Parathyroid adenoma (tissue), 2 donors: ENCODE data around the gene NKD1.

Experiments
- H2AFZ ChIP-seq: fragments of 300-600 bp; sonication (generic); one replicate; pipeline ENCODE4 v1.7.0; 2017; ENCODE audit warnings: antibody characterized with exemption, mild to moderate bottlenecking
- H3K27ac ChIP-seq: fragments of 300-600 bp; sonication (generic); one replicate; pipeline ENCODE4 v1.7.0; 2017
- H3K27me3 ChIP-seq: fragments of 300-600 bp; sonication (generic); one replicate; pipeline ENCODE4 v1.7.0; 2017; ENCODE audit warnings: low read length; ENCODE audit not compliant: control insufficient read depth, insufficient read depth
- H3K36me3 ChIP-seq: fragments of 300-600 bp; sonication (generic); one replicate; pipeline ENCODE4 v1.7.0; 2017; ENCODE audit warnings: low read length; ENCODE audit not compliant: control insufficient read depth, insufficient read depth
- H3K4me1 ChIP-seq: fragments of 300-600 bp; sonication (generic); one replicate; pipeline ENCODE4 v1.7.0; 2017; ENCODE audit warnings: control low read depth
- H3K4me2 ChIP-seq: fragments of 300-600 bp; sonication (generic); one replicate; pipeline ENCODE4 v1.7.0; 2017; ENCODE audit warnings: low read length
- H3K4me3 ChIP-seq: fragments of 300-600 bp; sonication (generic); one replicate; pipeline ENCODE4 v1.7.0; 2017; ENCODE audit warnings: low read depth, low read length
- H3K79me2 ChIP-seq: fragments of 300-600 bp; sonication (generic); one replicate; pipeline ENCODE4 v1.7.0; 2017; ENCODE audit warnings: control low read depth
- H3K9ac ChIP-seq: fragments of 300-600 bp; sonication (generic); one replicate; pipeline ENCODE4 v1.7.0; 2017; ENCODE audit warnings: mild to moderate bottlenecking
- H3K9me3 ChIP-seq: fragments of 300-600 bp; sonication (generic); one replicate; pipeline ENCODE4 v1.7.0; 2017; ENCODE audit warnings: low read length; ENCODE audit not compliant: control insufficient read depth
- TF ChIP-seq, protein P1 (sequence below): fragments of 300-600 bp; sonication (generic); IDR thresholded peaks from one replicate; pipeline ENCODE4 v1.7.0; 2017; ENCODE audit warnings: antibody characterized with exemption, mild to moderate bottlenecking
- donor health status: primary hyperparathyroidism.

The NKD1 gene

DNA sequence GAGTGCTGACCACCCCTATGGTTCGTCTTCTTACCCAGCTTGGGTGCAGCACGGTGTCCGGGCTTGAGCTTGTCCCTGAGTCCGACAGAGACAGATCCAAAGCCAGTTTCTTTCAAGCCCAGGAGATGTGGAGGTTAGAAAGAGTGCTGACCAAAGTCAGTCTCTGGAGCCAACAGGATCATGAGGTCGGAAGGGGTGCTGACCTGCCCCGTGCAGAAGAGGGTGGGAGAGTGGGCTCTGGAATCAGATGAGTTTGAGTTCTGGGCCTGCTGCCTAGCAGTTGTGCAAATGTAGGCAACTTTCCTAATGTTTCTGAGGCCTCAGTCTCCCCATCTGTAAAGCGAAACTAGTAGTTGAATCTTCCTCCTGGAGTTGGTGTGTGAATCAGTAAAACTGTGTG lies 24.5 kb downstream of the NKD1 start:
- H3K27ac ChIP-seq = no peak overlapping the region
- no peaks in the 10 kb centered on the region for H3K4me1 ChIP-seq
- TF ChIP-seq, protein P1, sequence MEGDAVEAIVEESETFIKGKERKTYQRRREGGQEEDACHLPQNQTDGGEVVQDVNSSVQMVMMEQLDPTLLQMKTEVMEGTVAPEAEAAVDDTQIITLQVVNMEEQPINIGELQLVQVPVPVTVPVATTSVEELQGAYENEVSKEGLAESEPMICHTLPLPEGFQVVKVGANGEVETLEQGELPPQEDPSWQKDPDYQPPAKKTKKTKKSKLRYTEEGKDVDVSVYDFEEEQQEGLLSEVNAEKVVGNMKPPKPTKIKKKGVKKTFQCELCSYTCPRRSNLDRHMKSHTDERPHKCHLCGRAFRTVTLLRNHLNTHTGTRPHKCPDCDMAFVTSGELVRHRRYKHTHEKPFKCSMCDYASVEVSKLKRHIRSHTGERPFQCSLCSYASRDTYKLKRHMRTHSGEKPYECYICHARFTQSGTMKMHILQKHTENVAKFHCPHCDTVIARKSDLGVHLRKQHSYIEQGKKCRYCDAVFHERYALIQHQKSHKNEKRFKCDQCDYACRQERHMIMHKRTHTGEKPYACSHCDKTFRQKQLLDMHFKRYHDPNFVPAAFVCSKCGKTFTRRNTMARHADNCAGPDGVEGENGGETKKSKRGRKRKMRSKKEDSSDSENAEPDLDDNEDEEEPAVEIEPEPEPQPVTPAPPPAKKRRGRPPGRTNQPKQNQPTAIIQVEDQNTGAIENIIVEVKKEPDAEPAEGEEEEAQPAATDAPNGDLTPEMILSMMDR = no peak

DNA sequence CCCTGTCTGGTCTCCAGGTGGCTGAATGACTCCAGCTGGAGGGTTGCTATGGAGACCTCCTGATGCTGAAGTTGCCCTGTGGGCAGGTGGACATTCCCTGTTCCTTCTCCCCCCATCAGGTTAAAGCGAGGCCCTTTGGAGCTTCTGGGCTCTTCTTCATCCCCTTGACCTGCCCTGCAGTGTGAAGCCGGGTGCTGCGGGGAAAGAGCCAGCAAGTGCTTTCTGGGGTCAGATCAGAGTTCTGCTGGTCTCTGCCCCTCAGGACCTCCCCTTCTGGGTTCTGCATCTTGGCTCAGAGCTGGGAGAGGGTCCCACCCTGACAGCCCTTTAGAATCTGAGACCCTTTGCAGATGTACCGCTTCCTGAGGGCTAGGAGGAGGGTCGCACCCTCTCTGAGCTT lies 25.1 kb downstream of the NKD1 start:
- TF ChIP-seq, protein P1 = no peak
- Histone ChIP-seq H3K27me3 (no peaks in the 10 kb centered on the region), H3K27ac (no peak overlapping the region), H2AFZ (no peak overlapping the region), H3K4me1 (no peaks in the 10 kb centered on the region), H3K4me3 (no peak overlapping the region), H3K36me3 (no peaks in the 10 kb centered on the region), H3K79me2 (no peaks in the 10 kb centered on the region), H3K4me2 (no peak overlapping the region), H3K9ac (no peak overlapping the region), H3K9me3 (no peaks in the 10 kb centered on the region)

More for the DNA sequence above, 24.5 kb downstream of the NKD1 start:
- no peaks in the 10 kb centered on the region for H3K9me3 ChIP-seq
- H3K4me3 ChIP-seq = no peak overlapping the region
- H3K79me2 ChIP-seq = no peaks in the 10 kb centered on the region
- no peaks in the 10 kb centered on the region for H3K36me3 ChIP-seq
- no peak overlapping the region for H3K4me2 ChIP-seq
- H2AFZ ChIP-seq = no peak overlapping the region
- no peak overlapping the region for H3K9ac ChIP-seq
- no peaks in the 10 kb centered on the region for H3K27me3 ChIP-seq

DNA sequence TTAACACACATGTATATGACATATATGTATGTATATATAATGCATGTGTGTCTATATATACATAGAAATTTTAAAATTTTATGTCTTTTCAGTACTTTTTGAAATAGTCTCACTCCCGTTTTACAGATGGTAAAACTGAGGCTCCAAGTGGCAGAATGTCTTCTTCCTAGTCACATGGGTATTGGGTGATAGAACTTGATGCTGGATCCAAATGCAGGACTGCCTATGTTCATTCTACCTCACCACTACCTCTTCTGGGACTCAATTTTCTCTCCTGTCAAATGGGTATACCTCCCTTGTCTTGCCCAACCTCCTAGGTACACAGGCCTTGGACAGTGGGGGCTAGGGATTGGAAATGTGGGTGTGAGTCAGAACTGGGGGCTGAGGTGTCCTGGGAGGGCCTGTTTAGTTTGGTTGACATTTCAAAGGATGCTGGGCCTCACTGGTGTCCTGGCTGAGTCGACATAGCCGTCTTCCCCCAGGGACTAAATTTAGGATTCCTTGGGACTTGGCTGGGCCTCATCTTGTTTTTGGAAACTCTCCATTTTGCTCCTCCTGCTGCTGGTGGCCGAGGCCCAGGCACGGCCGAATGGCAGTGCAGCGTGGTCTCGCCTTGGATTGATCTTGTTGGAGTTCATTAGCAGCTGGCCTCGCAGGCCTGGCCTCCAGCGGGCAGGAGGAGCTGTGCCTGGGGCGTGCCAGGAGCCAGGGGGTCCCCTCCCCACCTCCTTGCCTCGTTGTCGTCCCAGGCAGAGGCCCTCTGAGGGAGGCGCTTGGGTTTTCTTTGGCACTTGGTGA lies 25.9 kb downstream of the NKD1 start:
- H3K9me3 ChIP-seq = no peaks in the 10 kb centered on the region
- no peaks in the 10 kb centered on the region for H3K36me3 ChIP-seq
- no peak overlapping the region for H3K4me2 ChIP-seq
- H3K79me2 ChIP-seq = no peaks in the 10 kb centered on the region
- H3K27me3 ChIP-seq = no peaks in the 10 kb centered on the region
- TF ChIP-seq, protein P1 = no peak
- H3K9ac ChIP-seq = no peak overlapping the region
- no peak overlapping the region for H3K27ac ChIP-seq
- no peak overlapping the region for H3K4me3 ChIP-seq
- no peaks in the 10 kb centered on the region for H3K4me1 ChIP-seq
- H2AFZ ChIP-seq = no peak overlapping the region

DNA sequence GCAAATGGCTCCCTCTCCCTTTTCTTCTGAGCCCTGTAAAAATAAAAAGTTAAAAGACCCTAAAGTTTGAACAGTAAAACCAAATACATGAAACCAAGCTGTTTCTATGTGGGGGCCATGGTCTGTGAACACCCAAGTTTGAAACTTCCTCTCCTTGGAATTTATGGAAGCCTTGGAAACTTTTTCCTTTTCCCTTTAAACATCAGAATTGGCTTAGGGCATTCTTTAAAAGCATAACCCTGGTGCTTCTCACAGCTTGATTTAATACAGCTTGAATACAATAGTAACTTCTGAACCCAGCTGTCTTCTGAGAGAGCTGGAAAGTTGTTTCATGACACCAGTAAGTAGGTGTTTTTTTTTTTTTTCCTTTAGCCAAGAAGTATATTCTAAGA lies 26.5 kb downstream of the NKD1 start:
- no peak overlapping the region for H3K27ac ChIP-seq
- H2AFZ ChIP-seq = no peak overlapping the region
- H3K27me3 ChIP-seq = no peaks in the 10 kb centered on the region
- H3K4me2 ChIP-seq = no peak overlapping the region
- TF ChIP-seq, protein P1 = no peak
- no peak overlapping the region for H3K9ac ChIP-seq
- H3K4me1 ChIP-seq = no peaks in the 10 kb centered on the region
- no peaks in the 10 kb centered on the region for H3K9me3 ChIP-seq
- no peaks in the 10 kb centered on the region for H3K36me3 ChIP-seq
- no peak overlapping the region for H3K4me3 ChIP-seq
- H3K79me2 ChIP-seq = no peaks in the 10 kb centered on the region

DNA sequence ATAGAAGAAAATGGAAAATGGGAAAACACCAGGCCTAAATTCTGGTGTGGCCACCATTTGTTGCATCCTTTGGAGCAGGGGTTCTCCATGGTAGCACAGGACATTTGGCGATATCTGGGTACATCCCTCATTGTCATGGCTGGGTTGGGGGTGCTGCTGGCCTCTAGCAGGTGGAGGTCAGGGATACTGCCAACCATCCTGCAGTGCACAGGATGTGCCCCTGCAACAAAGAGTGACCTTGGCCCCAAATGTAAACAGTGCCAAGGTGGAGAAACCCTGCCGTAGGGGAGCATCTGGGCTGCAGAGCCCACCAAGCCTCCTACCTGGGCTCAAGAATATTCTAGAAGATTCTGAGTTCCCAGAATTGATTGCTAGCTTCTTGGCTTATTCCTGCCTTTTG lies 27.5 kb downstream of the NKD1 start:
- H3K4me1 ChIP-seq = no peaks in the 10 kb centered on the region
- H3K4me2 ChIP-seq = no peak overlapping the region
- H2AFZ ChIP-seq = no peak overlapping the region
- H3K4me3 ChIP-seq = no peak overlapping the region
- no peak overlapping the region for H3K27ac ChIP-seq
- H3K9ac ChIP-seq = no peak overlapping the region
- TF ChIP-seq, protein P1 = no peak
- H3K79me2 ChIP-seq = no peaks in the 10 kb centered on the region
- H3K36me3 ChIP-seq = no peaks in the 10 kb centered on the region
- no peaks in the 10 kb centered on the region for H3K9me3 ChIP-seq
- no peaks in the 10 kb centered on the region for H3K27me3 ChIP-seq
